ENCODE data around the gene ZNF587B.
"Not testable (repeated sequence)": the region's sequence is repeated elsewhere in the genome, so short reads cannot be mapped to it uniquely, and the experiment has no call there.

ZNF587B gene

GRCh38 chr19:57818378-57818777 lies 11.7 kb upstream of the ZNF587B start:
- DNase-seq (ENCODE audit: low read depth in 2 of 2), result no peak

- DNase-seq (ENCODE audit: low read depth in 2 of 2), result peak; percentile 41 to 49
Measured at GRCh38 chr19:57819475-57820148, 10.5 kb upstream of the ZNF587B start.

GRCh38 chr19:57820599-57820998 lies 9.5 kb upstream of the ZNF587B start:
- DNase-seq (ENCODE audit: low read depth in 2 of 2), result no peak

GRCh38 chr19:57821095-57821494 lies 9.0 kb upstream of the ZNF587B start:
- DNase-seq (ENCODE audit: low read depth in 2 of 2), result not testable (repeated sequence)

GRCh38 chr19:57821501-57821900 lies 8.6 kb upstream of the ZNF587B start:
- not testable (repeated sequence) for DNase-seq (ENCODE audit: low read depth in 2 of 2)

GRCh38 chr19:57823155-57823554 lies 6.9 kb upstream of the ZNF587B start:
- DNase-seq (ENCODE audit: low read depth in 2 of 2), result not testable (repeated sequence)

GRCh38 chr19:57823608-57824007 lies 6.5 kb upstream of the ZNF587B start:
- DNase-seq (ENCODE audit: low read depth in 2 of 2), result not testable (repeated sequence)

GRCh38 chr19:57825511-57825910 lies 4.6 kb upstream of the ZNF587B start:
- DNase-seq (ENCODE audit: low read depth in 2 of 2), result no peak

GRCh38 chr19:57829316-57829715 lies 783 bp upstream of the ZNF587B start:
- DNase-seq (ENCODE audit: low read depth in 2 of 2), result no peak

GRCh38 chr19:57836991-57837390 lies 6.9 kb downstream of the ZNF587B start:
- DNase-seq (ENCODE audit: low read depth in 2 of 2), result not testable (repeated sequence)

GRCh38 chr19:57838622-57839191 lies 8.6 kb downstream of the ZNF587B start:
- not testable (repeated sequence) for DNase-seq (ENCODE audit: low read depth in 2 of 2)

GRCh38 chr19:57841122-57841763 lies 11.1 kb downstream of the ZNF587B start:
- DNase-seq (ENCODE audit: low read depth in 2 of 2), result no peak

- not testable (repeated sequence) for DNase-seq (ENCODE audit: low read depth in 2 of 2)
Measured at GRCh38 chr19:57847164-57847563, 17.1 kb downstream of the ZNF587B start.

- not testable (repeated sequence) for DNase-seq (ENCODE audit: low read depth in 2 of 2)
Measured at GRCh38 chr19:57849162-57849665, 19.1 kb downstream of the ZNF587B start.

- DNase-seq (ENCODE audit: low read depth in 2 of 2), result peak; percentile 47
Measured at GRCh38 chr19:57849666-57850473, 19.8 kb downstream of the ZNF587B start, which contains the start of gene ZNF587. Gene ZNF587 (plus strand): TSS chr19:57849859. CDS start chr19:57850039, 180 bp downstream.

- no peak for DNase-seq (ENCODE audit: low read depth in 2 of 2)
Measured at GRCh38 chr19:57850553-57851017, 20.5 kb downstream of the ZNF587B start.

GRCh38 chr19:57851812-57852603 lies 21.9 kb downstream of the ZNF587B start:
- not testable (repeated sequence) for DNase-seq (ENCODE audit: low read depth in 2 of 2)

GRCh38 chr19:57854117-57854516 lies 24.0 kb downstream of the ZNF587B start:
- DNase-seq (ENCODE audit: low read depth in 2 of 2), result not testable (repeated sequence)

- not testable (repeated sequence) for DNase-seq (ENCODE audit: low read depth in 2 of 2)
Measured at GRCh38 chr19:57862351-57862750, 32.3 kb downstream of the ZNF587B start.

GRCh38 chr19:57867868-57868492 lies 37.9 kb downstream of the ZNF587B start:
- DNase-seq (ENCODE audit: low read depth in 2 of 2), result no peak

Measured in stimulated activated CD4-positive, alpha-beta T cell treated with anti-CD3 and anti-CD28 coated beads, Interleukin-1b, Interleukin-23, amount 100 ng/mL, for 1 hour (primary cell).